ENCODE results near the gene PARD6B.

PARD6B gene

DNA sequence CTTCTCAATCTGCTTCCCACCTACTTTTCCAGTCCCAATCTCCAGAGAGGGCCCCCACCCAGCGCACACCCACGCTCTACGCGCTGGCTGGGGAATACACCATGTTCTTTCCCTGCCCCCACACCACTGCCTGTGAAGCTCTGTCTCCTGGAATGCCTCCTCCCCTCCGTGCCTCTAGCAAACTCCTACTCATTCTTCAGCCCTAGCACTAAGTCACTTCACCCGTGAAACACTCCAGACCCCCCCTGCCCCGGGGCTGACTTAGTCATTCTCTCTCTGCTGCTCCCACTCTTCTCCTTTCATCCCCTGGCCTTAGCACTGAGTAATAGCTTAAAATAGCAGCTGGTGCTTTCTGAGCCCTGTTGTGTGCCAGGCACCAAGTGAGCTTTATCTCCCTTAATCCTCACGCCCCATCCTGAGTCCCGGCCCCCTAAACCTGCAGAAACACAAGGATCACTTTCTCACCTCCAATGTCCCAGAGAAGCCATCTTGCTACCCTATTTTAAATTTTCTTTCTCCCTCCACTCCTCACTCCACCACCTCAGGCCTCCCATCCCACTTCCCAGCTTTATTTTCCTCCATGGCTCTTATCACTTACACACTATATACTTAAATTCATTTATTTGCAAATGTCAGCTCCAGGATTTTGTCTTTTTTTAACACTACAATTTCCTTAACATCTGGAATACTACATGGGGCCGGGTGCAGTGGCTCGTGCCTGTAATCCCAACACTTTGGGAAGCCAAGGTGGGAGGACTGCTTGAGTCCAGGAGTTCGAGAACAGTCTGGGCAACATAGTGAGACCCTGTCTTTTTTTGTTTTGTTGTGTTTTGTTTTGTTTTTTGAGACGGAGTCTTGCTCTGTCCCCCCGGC, 6.3 kb upstream of the PARD6B start:
- no peak for DNase-seq

DNA sequence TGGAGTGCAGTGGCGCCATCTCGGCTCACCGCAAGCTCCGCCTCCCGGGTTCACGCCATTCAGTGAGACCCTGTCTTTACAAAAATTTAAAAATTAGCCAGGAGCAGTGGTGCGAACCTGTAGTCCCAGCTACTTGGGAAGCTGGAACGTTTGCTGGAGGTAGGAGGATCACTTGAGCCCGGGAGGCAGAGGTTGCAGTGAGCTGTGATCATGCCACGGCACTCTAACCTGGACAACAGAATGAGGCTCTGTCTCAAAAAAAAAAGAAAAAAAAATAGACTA, 5.7 kb upstream of the PARD6B start:
- no peak for DNase-seq

DNA sequence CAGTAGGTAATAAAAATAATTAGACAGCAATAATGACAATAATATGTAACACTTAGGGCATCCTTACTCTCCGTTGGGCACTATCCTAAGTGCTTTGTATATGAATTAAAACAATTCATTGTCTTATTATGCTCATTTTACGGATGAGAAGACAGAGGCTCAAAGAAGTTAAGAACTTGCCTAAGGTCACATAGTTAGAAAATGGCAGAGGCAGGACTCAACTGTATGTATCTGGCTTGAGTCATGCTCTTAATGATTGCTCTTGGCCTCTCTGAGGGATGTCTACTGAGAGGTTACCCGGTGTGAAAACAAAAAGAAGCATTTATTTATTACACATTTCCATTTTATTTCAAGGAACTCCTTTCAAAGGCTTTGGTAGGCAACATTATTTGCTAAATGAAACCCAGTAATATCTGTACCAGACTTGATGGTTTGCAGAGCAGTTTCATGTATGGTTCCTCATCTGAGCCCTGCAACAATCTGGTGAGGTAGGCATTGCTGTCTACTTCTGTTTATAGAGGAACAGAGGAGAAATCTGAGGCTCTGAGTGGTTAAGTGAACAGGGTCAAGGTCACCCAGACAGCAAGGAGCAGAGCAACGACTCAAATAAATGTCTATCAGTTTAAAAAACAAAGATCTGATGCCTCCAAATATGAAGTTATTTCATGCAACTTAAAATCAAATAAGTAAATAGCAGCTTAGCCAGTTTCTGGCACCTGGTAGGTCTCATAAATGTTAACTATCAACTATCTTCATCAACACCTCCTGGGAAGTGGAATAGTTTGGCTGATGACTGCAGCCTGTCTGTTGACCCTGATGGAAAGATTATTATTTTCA, 4.2 kb upstream of the PARD6B start:
- no peak for DNase-seq

DNA sequence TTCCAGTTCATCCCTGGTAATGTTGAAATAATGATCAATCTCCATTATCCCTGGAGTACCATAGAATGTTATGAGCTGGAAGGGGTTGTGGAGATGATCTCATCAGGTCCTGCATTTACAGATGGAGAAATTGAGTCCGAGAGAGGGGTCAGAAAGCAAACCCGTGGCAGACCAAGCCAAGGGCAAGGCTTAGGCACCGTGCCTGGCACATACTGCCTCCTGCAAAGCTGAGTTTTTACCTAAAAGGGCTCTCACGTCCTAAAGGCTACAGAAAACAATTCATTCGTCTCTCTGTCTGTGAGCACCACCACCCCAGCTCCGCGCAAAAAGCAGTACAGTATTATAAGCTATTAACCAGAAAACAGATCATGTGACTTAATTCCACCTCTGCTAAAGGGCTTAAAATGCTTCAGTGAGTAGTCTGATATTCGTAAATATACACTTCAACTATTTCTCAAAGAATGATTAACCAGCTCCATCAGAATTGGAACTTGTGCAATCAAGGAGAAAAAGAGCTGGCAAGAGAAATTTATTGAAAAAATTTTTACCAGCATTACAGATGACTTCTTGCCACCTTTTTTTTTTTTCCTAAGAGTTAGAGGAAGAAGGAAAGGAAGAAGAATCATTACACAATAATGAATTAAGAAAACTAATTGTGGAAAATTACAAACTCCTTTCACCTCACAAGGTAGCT, 3.4 kb upstream of the PARD6B start:
- DNase-seq, result no peak

DNA sequence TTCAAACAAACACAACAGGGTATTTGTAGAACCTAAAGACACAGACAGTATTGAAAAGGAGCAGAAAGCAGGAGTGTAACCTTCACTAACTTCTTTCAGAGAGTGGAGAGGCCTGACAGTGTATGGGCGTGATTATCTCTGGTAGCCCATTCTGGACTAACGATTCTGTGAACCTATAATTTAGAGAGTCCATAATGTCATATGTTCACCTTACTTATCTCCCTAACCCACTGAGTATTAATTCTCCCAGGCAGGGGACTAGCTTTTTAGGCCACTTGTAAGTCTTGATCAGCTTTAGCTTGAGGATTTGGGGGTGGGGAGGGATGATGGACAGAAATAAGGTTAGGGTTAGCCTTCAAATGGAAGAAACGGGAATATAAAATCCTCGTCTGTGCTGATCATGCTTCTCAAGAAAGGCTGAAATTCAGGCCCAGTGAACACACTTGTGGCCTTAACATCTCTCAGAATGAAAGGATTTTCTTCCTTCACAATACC, 2.8 kb upstream of the PARD6B start:
- no peak for DNase-seq

DNA sequence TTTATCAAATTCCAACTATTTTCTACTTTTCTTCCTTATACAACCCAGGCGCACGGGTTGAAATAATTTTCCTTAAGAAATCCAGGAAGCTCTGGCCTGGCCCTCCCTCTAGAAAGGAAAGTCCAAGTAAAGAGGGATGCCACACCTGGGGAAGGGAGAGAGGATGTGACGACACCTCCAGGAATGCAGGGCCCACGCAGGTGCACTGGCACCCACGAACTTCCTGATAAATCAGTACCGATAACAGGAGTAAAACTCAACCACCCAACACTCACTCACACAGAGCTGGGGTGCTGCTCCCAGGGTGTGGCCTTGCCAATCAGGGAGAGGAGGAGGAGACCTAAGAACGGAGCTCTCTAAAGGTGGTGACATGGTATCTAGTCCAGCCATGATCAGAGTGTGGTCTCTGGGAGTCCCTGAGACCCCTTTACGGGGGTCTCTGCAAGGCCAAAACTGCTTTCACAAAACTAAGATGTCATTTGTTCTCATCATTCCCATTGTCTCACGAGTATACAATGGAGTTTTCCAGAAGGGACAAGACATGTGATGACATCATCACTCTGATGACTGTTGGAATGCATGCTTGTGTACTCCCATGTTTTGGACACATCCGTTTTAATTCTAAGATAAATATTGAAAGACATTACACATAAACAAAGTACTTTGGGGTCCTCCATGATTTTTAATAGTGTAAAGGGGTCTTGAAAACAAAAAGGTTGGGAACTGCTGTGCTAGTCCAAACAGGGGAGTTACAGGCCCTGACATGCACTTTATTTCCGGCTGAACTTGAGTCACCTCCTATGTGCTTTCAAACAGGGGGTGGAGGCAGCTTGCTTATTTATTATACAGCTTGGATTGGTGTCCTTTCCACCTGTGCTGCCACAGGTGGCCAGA, 2.2 kb upstream of the PARD6B start:
- no peak for DNase-seq

DNA sequence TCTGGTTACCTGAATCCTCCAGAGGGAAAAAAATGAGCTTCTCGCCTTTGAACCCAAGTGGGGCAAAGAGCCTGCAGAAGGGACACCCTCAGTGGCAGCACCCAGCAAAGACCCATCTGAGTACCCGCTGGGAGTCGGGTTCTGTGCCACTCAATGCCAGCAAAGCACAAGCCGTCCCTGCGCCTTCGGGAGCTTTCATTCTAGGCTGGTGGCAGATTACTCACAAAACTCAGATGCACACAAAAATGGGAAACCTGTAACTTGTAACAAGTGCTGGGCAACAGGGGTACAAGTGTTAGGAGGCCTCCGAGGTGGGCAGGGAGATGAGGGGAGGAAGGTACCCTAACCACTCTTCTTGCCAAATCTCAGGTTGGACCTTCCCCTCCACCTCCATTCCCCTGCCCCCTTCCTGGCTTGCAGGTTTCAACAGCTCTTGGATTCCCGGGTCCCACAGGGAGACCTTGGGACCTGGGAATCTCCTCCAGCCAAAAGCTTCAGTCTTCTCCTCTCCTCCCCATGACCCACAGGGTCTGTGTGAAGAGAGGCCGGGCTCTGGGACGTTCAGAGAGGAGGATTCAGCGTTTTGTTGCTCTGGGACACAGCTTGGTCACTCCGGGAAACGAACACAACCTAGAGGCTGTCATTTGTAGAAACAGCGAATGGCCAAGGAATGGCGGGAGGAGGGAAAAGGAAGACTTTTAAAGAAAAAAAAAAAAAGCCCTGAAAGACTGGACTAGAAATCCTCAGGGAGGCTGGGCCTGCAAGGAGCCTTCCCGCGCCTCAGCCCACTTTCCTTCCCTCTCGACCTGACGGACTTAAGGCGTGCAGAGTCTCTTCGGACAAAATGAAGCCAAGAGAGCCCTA, 1.2 kb upstream of the PARD6B start:
- no peak for DNase-seq

DNA sequence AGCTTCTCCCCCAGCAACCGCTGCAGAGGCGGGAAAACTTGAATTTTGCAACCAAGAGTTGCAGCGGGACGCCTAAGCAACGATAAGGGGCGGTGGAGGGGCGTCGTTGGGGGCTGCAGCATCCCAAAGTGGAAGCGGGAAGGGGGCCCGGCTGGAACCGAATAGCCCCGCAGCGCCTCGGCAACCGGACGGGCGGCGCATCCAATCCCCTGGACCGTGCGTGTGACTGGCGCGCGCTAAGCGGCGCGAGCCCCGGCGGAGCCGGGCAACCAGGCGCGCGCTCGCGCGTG, 670 bp upstream of the PARD6B start:
- no peak for DNase-seq

DNA sequence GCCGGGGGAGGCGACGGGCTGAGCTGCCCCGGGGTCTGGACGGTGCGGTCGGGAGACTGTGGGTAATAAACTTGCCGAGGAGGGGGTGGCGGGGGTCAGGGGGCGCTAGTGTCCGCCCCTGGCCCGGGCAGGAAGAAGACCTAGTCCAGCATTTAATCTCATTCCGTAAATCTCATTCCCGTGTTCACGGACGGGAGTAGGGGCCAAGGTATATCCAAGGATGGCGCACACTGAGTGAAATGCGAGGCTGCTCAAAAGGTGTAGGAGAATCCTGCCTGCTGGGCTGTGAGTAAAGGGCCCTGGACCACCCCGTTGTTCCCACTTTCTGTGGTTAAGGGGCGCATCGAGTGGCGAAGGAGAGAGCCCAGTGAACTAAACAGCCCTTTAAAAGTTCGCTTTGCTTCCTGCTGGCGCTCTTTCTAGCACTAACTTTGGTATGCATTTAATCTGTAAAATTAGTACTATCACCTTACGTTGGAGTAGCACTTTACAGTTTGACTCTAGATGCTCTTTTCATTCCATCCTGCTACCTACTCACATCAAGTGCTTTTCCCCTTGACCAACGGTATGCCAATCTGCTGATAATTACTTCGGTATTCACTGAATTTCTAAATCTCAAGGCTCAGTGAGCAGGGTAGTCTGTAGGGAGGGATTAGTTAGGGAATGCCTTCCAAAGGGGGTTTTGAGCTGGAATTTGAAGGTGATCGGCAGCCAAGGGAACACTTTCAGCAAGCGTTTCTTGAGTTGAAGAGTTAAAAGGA, 730 bp downstream of the PARD6B start:
- DNase-seq, result no peak

DNA sequence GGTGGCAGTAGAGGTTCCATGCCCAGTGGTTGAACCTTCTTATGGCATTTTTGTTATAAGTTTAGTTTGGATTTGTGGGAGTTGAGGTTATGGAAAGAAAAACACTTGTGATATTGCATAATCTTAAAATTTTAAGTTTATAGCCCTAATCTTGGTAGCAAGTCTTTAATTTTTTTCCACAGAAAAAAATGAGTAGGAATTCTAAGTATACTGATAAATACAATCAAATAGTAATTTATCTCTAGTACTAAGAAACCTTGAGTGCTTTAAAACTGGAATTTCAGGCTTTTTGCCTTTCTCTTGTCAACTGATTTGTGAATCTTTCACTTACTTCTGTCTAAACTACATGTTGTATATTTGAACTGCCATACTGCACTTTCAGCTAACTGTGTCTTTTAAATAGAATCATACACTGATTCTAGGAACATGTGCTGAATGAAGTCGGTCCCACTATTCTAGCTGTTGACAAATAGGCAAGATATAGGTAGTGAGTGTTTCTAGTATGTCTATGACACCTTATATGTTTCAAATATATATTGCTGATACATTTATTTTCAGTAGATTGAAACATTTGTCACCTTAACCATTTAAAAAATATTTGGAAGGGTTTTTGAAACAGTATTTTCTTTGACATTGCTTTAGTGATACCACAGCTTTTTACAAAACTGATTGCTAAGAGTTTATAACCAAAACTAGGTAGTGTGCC, 2.4 kb downstream of the PARD6B start:
- no peak for DNase-seq

DNA sequence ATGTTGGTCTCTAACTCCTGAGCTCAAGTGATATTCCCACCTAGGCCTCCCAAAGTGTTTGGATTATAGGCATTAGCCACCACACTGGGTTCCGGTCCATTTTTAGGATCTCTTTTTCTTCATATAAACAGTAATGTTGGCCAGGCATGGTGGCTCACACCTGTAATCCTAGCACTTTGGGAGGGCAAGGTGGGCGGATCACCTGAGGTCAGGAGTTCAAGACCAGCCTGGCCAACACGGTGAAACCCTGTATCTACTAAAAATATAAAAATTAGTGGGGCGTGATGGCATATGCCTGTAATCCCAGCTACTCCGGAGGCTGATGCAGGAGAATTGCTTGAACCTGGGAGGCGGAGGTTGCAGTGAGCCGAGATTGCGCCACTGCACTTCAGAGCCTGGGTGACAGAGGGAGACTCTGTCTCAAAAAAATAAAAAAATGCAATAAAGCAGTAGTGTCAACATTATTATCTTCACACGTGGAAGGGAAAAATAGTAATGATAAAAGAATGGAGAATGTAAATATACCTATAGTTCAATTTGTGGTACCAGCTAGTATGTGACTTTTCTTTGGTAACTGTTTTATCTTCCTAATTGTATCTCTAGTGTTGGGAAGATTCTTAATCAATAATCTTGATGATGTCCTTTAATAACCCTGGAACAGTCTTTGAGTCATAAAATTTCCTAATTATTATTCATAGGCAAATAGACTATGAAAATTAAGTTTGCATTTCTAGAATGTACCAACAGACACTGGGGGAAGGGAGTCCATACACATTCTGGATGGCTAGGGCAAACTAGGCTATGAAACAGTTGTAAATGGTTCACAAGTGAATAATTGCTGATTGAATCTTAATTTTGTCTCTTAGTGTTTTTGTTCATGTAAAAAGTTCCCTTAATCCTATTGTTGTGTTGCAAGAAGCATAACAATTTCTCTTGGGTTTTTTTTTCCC, 3.6 kb downstream of the PARD6B start:
- no peak for DNase-seq

DNA sequence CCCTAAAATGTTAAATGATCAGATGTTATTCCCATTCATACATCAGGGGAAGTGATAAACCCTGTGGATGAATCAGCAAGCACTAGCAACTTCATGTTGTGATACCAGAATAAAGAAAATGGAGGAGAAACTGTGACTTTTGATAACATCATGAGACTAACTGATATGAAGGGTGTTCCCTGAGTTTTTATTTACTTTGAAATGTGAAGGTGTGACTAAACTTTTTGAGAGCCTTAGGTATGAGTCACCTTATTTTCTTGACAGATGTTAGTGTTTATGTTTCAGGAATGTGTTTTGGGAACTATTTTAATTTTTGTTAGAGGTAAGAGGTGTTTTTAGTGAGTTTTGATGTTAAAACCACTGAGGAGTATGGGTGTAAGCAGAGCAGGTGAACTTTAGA, 4.4 kb downstream of the PARD6B start:
- DNase-seq, result no peak

DNA sequence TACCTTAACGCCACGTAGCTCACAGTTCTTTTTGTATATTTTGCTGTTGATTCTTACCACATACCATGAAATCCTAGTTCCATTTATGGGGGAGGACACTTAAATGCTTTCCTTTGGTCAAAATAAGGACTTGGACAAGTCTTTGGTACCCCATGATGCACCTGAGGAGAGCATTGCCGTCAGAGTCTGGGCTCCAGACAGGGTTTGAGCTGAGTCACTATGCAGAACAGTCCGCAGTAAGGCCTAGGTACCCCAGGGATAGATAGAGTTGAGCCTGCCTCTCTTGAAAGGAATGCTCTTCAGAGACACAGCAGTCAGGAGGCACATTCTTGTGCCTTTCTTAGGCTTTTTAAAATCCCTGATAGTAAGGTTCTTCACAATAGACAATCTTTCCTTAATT, 6.0 kb downstream of the PARD6B start:
- DNase-seq, result no peak

DNA sequence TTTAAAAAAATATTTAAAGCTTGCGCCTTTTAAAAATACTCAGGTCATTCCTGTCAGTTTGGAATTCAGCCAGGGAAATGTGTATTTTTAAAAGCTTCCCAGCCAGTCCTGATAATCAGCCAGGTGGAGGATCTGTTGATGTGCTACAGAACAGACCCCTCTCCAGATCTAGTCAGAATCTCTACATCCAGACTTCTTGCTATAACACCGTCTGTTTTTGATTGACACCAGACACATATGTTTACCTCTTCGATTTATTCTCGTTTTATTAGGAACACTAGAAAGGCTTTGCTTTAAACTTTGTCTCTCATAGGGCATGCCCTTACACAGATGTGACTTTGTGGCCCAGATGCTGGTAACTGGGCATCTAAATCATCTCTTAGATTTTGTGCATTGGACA, 11.7 kb downstream of the PARD6B start:
- DNase-seq, result no peak

DNA sequence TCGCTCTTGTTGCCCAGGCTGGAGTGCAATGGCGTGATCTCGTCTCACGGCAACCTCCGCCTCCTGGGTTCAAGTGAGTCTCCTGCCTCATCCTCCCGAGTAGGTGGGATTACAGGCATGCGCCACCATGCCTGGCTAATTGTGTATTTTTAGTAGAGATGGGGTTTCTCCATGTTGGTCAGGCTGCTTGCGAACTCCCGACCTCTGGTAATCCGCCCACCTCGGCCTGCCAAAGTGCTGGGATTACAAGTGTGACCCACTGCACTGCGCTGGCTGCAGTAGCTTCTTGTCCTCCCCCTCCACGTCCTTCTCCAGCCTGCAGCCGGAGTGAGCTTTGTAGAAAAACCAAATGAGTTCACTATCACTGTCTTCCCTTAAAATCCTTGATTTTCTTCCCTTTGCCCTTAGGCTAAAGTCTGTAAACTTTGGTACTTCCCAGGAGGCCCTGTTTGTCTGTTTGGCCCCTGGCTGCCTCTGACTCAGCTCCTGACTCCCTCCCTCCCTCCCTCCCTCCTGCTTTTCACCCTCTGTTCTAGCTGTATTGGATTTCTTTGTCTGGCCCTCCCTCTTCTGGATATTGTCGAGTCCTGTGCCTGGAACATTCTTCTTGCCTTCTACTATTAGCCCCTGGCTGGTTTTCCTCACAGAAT, 12.9 kb downstream of the PARD6B start:
- no peak for DNase-seq

DNA sequence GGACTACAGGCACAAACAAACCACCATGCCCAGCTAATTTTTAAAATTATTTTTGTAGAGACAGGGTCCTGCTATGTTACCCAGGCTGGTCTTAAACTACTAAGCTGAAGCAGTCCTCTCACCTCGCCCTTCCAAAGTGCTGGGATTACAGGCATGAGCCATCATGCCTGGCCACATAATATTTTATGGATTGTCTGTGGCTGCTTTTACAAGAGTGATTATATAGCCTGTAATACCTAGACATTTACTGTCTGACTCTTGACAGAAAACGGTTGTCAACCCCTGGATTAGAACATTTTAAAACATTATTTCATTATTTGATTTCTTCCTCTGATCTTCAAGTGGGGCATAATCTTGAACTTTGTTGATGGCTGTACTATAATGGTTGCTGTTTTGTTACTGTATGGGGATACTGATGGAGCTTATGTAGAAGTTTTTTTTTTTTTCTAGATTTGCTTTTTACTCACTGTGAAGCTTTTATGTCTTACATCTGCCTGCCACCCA, 14.3 kb downstream of the PARD6B start:
- no peak for DNase-seq

DNA sequence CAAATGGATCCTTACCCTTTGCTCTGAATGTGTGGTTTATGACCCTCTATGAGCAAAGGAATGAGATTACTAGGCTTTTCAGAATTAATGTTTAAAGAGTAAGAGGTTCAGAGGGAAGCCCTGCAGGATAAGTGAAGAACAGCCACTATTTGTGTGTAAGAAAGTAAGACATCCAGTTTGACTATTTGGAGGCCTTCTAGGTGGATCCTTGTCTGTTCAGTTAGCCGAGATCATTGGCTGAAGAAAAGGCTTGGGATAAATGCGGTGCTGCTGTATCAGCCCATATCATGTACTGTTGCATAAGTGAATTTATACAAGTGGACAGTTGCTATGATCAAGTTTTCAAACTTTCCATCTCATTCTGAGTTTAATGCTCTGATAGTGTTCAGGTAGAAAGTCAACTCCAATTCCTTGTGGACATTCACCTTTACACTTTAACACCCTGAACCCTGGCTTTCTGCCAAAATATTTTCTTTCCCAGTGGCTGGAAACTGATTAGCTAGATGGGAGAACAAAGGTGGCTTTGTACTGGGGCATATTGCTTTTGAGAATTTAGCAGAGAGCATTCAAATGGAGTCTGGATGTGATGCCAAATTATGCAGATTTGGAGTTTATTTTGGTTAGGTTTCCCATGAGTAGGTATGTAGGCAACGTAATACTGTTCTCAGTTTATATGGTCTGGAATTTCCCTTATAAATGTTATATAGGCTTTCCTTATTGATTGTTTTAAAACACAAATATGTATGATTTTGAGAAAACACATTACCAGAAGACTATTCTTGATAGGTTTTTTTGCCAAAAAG, 15.0 kb downstream of the PARD6B start:
- DNase-seq, result no peak

Measured in effector CD8-positive, alpha-beta T cell (primary cell).